HEK293 (cell line): ENCODE data around the gene ARHGAP26.

ENCODE experiments used
- CTCF ChIA-PET: fragments of 350-600 bp; formaldehyde crosslinking; extraction: SDS; loops from one replicate; lab custom pipeline; 2021; ENCODE audit warnings: antibody characterized with exemption; lab: Yijun Ruan, JAX
- POLR2A ChIA-PET: fragments of 300-600 bp; formaldehyde crosslinking; extraction: SDS; loops from one replicate; lab custom pipeline; 2020; ENCODE audit warnings: antibody characterized with exemption, inconsistent platforms; lab: Yijun Ruan, JAX
- H3K27ac ChIP-seq: fragments of 200-500 bp; sonication (Bioruptor generic); 2 replicates; pipeline ENCODE4 v1.5.1; 2014; ENCODE audit warnings: low read depth, low read length, control low read depth, inconsistent platforms; ENCODE audit errors: extremely low read depth
- H3K36me3 ChIP-seq, 2 experiments: fragments of 200-500 bp in 1 of 2; sonication (Bioruptor generic) in 1 of 2; 1 replicate in 1 of 2; 2 replicates in 1 of 2; pipeline ENCODE4 v1.5.1; 2014 to 2017; ENCODE audit warnings: inconsistent platforms in 2 of 2, low read length in 2 of 2; ENCODE audit not compliant: control insufficient read depth in 2 of 2, insufficient read depth in 1 of 2
- H3K4me1 ChIP-seq: fragments of 200-500 bp; sonication (Bioruptor generic); 2 replicates; pipeline ENCODE4 v1.5.1; 2014; ENCODE audit warnings: mild to moderate bottlenecking, low read length, inconsistent platforms; ENCODE audit not compliant: control insufficient read depth, insufficient read depth
- H3K4me3 ChIP-seq: 2 replicates; pipeline ENCODE4 v1.5.1; 2011; ENCODE audit warnings: low read depth, mild to moderate bottlenecking, control low read depth, low read length, moderate library complexity
- H3K9me3 ChIP-seq: fragments of 200-500 bp; sonication (Bioruptor generic); 2 replicates; pipeline ENCODE4 v1.5.1; 2014; ENCODE audit warnings: low read depth, low read length, inconsistent platforms; ENCODE audit not compliant: control insufficient read depth, insufficient read depth
- GFI1B ChIP-seq: fragments of 450-650 bp; formaldehyde crosslinking; IDR thresholded peaks from 2 replicates; pipeline ENCODE4 v1.5.1; 2016; ENCODE audit warnings: missing biosample characterization, missing genetic modification characterization
- SALL2 ChIP-seq: fragments of 450-650 bp; formaldehyde crosslinking; IDR thresholded peaks from 2 replicates; pipeline ENCODE4 v1.5.0; 2017; ENCODE audit warnings: missing biosample characterization, mild to moderate bottlenecking, missing genetic modification characterization, borderline replicate concordance
- TRIM28 ChIP-seq: IDR thresholded peaks from 2 replicates; pipeline ENCODE4 v1.6.1; 2011; ENCODE audit warnings: low read length, control low read depth, borderline replicate concordance
- ZFP37 ChIP-seq: fragments of 450-650 bp; formaldehyde crosslinking; IDR thresholded peaks from 2 replicates; pipeline ENCODE4 v1.5.1; 2016; ENCODE audit warnings: missing biosample characterization, missing genetic modification characterization
- ZNF121 ChIP-seq: fragments of 450-650 bp; formaldehyde crosslinking; IDR thresholded peaks from 2 replicates; pipeline ENCODE4 v1.5.1; 2016; ENCODE audit warnings: missing biosample characterization, missing genetic modification characterization
- ZNF132 ChIP-seq: fragments of 450-650 bp; formaldehyde crosslinking; IDR thresholded peaks from 2 replicates; pipeline ENCODE4 v1.5.1; 2017; ENCODE audit warnings: missing biosample characterization, missing genetic modification characterization, borderline replicate concordance
- ZNF155 ChIP-seq: fragments of 450-650 bp; formaldehyde crosslinking; IDR thresholded peaks from 2 replicates; pipeline ENCODE4 v1.5.1; 2016; ENCODE audit warnings: missing biosample characterization, missing genetic modification characterization
- ZNF223 ChIP-seq: fragments of 450-650 bp; formaldehyde crosslinking; IDR thresholded peaks from 2 replicates; pipeline ENCODE4 v1.5.1; 2016; ENCODE audit warnings: missing biosample characterization, missing genetic modification characterization
- ZNF239 ChIP-seq: fragments of 450-650 bp; formaldehyde crosslinking; IDR thresholded peaks from 2 replicates; pipeline ENCODE4 v1.5.1; 2016; ENCODE audit warnings: missing biosample characterization, missing genetic modification characterization
- ZNF394 ChIP-seq: fragments of 450-650 bp; formaldehyde crosslinking; IDR thresholded peaks from 2 replicates; pipeline ENCODE4 v1.5.1; 2016; ENCODE audit warnings: missing biosample characterization, missing genetic modification characterization, mild to moderate bottlenecking, moderate library complexity, borderline replicate concordance
- ZNF544 ChIP-seq: fragments of 450-650 bp; formaldehyde crosslinking; IDR thresholded peaks from 2 replicates; pipeline ENCODE4 v1.5.0; 2017; ENCODE audit warnings: missing biosample characterization, missing genetic modification characterization
- ZNF571 ChIP-seq: fragments of 450-650 bp; formaldehyde crosslinking; IDR thresholded peaks from 2 replicates; pipeline ENCODE4 v1.5.0; 2017; ENCODE audit warnings: missing biosample characterization, missing genetic modification characterization
- ZNF629 ChIP-seq: fragments of 450-650 bp; formaldehyde crosslinking; IDR thresholded peaks from 2 replicates; pipeline ENCODE4 v1.5.1; 2017; ENCODE audit warnings: missing biosample characterization, missing genetic modification characterization
- ZNF768 ChIP-seq: fragments of 450-650 bp; formaldehyde crosslinking; IDR thresholded peaks from 2 replicates; pipeline ENCODE4 v1.5.1; 2018; ENCODE audit warnings: missing biosample characterization, mild to moderate bottlenecking, missing genetic modification characterization
- ZNF776 ChIP-seq: fragments of 450-650 bp; formaldehyde crosslinking; IDR thresholded peaks from 2 replicates; pipeline ENCODE4 v1.5.0; 2017; ENCODE audit warnings: missing biosample characterization, missing genetic modification characterization, borderline replicate concordance
- ZNF785 ChIP-seq: fragments of 450-650 bp; formaldehyde crosslinking; IDR thresholded peaks from 2 replicates; pipeline ENCODE4 v1.5.1; 2016; ENCODE audit warnings: missing biosample characterization, missing genetic modification characterization
- TF ChIP-seq, protein P1 (sequence below): fragments of 450-650 bp; formaldehyde crosslinking; IDR thresholded peaks from 2 replicates; pipeline ENCODE4 v1.5.1; 2016; ENCODE audit warnings: missing biosample characterization, missing genetic modification characterization
- TF ChIP-seq, protein P2 (sequence below): fragments of 450-650 bp; formaldehyde crosslinking; IDR thresholded peaks from 2 replicates; pipeline ENCODE4 v1.5.1; 2016; ENCODE audit warnings: missing biosample characterization, missing genetic modification characterization

ARHGAP26 gene

GRCh38 chr5:142842994-142843905 is 73.1 kb downstream of the ARHGAP26 start (continued):
- TF ChIP-seq GFI1B (tag by site-specific recombination) (no peak), ZNF155 (tag by site-specific recombination) (no peak)

GRCh38 chr5:142844866-142845265 is 74.7 kb downstream of the ARHGAP26 start:
- CTCF ChIA-PET = interaction anchor here (0.6 to 1.4 kb wide), 3 partner anchors 73 to 1653 kb away, joined by 3 read pairs; partner anchors contain the start of gene PCDHB10
- no peaks in the 10 kb centered on the region for H3K36me3 ChIP-seq
- TF ChIP-seq ZNF223 (tag by site-specific recombination) = no peak
- no peaks in the 10 kb centered on the region for H3K9me3 ChIP-seq
- H3K4me3 ChIP-seq = no peak overlapping the region
- H3K27ac ChIP-seq = no peak overlapping the region
- H3K4me1 ChIP-seq = peaks cover 15% of the 10 kb centered on the region
- POLR2A ChIA-PET = no interaction called here

DNA sequence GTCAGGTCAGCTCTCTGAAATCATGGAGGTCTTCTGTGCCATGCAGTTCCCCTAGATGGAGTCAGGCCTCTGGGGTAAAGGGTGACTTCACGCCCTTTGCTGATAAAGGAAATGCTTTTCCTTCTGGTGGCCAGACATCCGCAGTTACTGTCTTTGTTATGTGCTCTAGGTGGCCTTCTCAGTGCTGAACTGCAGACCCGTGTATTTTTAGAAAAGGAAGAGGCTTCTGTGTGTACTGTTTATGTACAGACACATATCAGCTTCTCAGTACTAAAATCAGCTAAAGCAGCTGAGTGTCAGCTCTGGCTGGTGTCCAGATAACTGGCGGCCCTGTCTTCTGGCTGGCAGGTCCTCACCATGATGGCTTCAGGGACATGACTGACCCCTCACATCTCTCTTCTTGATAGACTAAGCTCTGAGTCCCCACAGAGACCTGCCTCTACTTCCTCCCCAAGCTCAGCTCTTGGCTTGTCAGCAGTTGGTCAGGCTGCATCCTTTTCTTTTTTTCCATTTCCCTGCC is 75.3 kb downstream of the ARHGAP26 start:
- Histone ChIP-seq H3K9me3 (no peaks in the 10 kb centered on the region), H3K27ac (no peak overlapping the region), H3K36me3 (no peaks in the 10 kb centered on the region), H3K4me3 (no peak overlapping the region), H3K4me1 (peaks cover 15% of the 10 kb centered on the region)
- CTCF ChIA-PET = interaction anchor here (0.8 to 1.4 kb wide), 2 partner anchors 74 to 96 kb away, joined by 3 read pairs; no protein-coding TSS in a partner anchor
- POLR2A ChIA-PET = no interaction called here
- no peak for TF ChIP-seq ZNF776
- no peak for TF ChIP-seq ZNF571 (tag by site-specific recombination)
- no peak for TF ChIP-seq ZNF132 (tag by site-specific recombination)
- TF ChIP-seq ZFP37 (tag by site-specific recombination) = no peak
- no peak for TF ChIP-seq SALL2 (tag by site-specific recombination)
- no peak for TF ChIP-seq ZNF394 (tag by site-specific recombination)
- no peak for TF ChIP-seq ZNF629 (tag by site-specific recombination)
- TF ChIP-seq TRIM28 = no peak
- no peak for TF ChIP-seq ZNF544
- no peak for TF ChIP-seq ZNF768 (tag by site-specific recombination)
- TF ChIP-seq ZNF121 (tag by site-specific recombination) = no peak
- TF ChIP-seq, protein P1, sequence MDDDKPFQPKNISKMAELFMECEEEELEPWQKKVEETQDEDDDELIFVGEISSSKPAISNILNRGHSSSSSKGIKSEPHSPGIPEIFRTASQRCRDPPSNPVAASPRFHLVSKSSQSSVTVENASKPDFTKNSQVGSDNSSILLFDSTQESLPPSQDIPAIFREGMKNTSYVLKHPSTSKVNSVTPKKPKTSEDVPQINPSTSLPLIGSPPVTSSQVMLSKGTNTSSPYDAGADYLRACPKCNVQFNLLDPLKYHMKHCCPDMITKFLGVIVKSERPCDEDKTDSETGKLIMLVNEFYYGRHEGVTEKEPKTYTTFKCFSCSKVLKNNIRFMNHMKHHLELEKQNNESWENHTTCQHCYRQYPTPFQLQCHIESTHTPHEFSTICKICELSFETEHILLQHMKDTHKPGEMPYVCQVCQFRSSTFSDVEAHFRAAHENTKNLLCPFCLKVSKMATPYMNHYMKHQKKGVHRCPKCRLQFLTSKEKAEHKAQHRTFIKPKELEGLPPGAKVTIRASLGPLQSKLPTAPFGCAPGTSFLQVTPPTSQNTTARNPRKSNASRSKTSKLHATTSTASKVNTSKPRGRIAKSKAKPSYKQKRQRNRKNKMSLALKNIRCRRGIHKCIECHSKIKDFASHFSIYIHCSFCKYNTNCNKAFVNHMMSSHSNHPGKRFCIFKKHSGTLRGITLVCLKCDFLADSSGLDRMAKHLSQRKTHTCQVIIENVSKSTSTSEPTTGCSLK = no peak
- TF ChIP-seq ZNF239 (tag by site-specific recombination) = no peak
- TF ChIP-seq, protein P2, sequence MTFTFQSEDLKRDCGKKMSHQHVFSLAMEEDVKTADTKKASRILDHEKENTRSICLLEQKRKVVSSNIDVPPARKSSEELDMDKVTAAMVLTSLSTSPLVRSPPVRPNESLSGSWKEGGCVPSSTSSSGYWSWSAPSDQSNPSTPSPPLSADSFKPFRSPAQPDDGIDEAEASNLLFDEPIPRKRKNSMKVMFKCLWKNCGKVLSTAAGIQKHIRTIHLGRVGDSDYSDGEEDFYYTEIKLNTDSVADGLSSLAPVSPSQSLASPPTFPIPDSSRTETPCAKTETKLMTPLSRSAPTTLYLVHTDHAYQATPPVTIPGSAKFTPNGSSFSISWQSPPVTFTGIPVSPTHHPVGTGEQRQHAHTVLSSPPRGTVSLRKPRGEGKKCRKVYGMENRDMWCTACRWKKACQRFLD (tag by site-specific recombination) = no peak
- no peak for TF ChIP-seq ZNF785 (tag by site-specific recombination)
